Transverse colon (tissue), 4 donors: Measurements from ENCODE around the gene DICER1.

Experiments used
- EP300 ChIP-seq: sonication (generic); formaldehyde crosslinking; IDR thresholded peaks from one replicate; pipeline ENCODE4 v1.6.1; 2017; ENCODE audit warnings: antibody characterized with exemption, low read depth
- POLR2A ChIP-seq: fragments of 450-650 bp; IDR thresholded peaks from one replicate; pipeline ENCODE4 v1.6.1; 2016; ENCODE audit warnings: antibody characterized with exemption, mild to moderate bottlenecking, moderate library complexity
- POLR2AphosphoS5 ChIP-seq, 3 donors: sonication (generic); formaldehyde crosslinking; IDR thresholded peaks; one replicate each; pipeline ENCODE4 v1.6.1; 2016; ENCODE audit warnings: antibody characterized with exemption in 3 of 3
- TF ChIP-seq, protein P1 (sequence below), 5 experiments: fragments of 200-600 bp in 3 of 5; fragments of 450-650 bp in 2 of 5; sonication (generic) in 3 of 5; IDR thresholded peaks; 1 replicate in 2 of 5; 2 replicates in 3 of 5; pipeline ENCODE4 v1.5.1; 2016 to 2017; ENCODE audit warnings: antibody characterized with exemption in 5 of 5, inconsistent platforms in 3 of 5, mild to moderate bottlenecking in 2 of 5, moderate library complexity in 1 of 5

DNA sequence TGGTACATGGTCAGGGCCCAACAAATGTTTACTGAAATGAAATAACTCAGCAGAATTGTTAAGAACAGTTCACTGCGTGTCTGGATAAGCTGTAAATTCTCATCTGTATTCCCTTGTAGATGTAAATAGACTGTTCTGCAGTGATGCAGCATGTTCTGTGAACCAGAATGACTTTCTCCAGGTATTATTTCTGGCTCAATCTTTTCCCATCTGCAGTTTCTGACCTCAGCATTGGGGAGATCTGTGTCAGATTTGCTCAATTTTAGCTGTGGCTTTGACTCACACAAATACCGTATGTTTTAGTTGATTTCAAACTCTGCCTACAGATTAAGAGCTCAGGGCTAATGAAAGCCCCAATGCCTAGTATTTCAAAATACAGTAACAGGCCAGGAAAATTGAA is 49.2 kb upstream of the DICER1 start:
- TF ChIP-seq, protein P1, sequence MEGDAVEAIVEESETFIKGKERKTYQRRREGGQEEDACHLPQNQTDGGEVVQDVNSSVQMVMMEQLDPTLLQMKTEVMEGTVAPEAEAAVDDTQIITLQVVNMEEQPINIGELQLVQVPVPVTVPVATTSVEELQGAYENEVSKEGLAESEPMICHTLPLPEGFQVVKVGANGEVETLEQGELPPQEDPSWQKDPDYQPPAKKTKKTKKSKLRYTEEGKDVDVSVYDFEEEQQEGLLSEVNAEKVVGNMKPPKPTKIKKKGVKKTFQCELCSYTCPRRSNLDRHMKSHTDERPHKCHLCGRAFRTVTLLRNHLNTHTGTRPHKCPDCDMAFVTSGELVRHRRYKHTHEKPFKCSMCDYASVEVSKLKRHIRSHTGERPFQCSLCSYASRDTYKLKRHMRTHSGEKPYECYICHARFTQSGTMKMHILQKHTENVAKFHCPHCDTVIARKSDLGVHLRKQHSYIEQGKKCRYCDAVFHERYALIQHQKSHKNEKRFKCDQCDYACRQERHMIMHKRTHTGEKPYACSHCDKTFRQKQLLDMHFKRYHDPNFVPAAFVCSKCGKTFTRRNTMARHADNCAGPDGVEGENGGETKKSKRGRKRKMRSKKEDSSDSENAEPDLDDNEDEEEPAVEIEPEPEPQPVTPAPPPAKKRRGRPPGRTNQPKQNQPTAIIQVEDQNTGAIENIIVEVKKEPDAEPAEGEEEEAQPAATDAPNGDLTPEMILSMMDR (IDR thresholded peaks at IDR 0.05) = no peak
- TF ChIP-seq EP300 (no peak), POLR2AphosphoS5 (IDR thresholded peaks at IDR 0.05) (no peak), POLR2A (no peak)
